Measurements from ENCODE around the gene CPAMD8.

DNA sequence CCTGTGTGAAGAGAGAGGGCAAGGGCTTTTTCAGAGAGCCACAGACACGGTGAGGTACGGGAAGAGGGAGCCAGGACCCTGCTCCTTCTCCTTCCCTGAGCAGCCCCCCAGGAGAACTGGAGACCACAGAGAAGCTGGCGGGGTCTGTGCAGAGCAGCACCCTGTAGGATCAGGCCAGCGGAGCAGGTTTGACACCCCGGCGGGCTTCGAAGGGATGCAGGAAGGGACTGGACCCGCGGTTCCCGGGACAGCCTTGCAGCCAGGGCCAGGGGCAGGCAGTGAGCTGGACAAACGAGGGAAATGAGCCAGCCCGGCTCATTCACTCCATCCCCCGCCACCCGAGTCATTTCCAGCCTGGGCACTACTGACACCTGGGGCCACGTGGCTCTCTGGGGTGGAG is 22.2 kb downstream of the CPAMD8 start:
- TF ChIP-seq, protein P1, sequence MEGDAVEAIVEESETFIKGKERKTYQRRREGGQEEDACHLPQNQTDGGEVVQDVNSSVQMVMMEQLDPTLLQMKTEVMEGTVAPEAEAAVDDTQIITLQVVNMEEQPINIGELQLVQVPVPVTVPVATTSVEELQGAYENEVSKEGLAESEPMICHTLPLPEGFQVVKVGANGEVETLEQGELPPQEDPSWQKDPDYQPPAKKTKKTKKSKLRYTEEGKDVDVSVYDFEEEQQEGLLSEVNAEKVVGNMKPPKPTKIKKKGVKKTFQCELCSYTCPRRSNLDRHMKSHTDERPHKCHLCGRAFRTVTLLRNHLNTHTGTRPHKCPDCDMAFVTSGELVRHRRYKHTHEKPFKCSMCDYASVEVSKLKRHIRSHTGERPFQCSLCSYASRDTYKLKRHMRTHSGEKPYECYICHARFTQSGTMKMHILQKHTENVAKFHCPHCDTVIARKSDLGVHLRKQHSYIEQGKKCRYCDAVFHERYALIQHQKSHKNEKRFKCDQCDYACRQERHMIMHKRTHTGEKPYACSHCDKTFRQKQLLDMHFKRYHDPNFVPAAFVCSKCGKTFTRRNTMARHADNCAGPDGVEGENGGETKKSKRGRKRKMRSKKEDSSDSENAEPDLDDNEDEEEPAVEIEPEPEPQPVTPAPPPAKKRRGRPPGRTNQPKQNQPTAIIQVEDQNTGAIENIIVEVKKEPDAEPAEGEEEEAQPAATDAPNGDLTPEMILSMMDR (IDR thresholded peaks at IDR 0.05; ENCODE audit: low read depth, low read length) = no peak
- TF ChIP-seq POLR2A (IDR thresholded peaks at IDR 0.05; ENCODE audit: extremely low read depth, insufficient read length) (no peak), MYC (IDR thresholded peaks at IDR 0.05; ENCODE audit: low read depth, low read length) (no peak)
- TF ChIP-seq, protein P2, sequence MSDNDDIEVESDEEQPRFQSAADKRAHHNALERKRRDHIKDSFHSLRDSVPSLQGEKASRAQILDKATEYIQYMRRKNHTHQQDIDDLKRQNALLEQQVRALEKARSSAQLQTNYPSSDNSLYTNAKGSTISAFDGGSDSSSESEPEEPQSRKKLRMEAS (IDR thresholded peaks at IDR 0.05; ENCODE audit: low read depth, low read length) = no peak

Measured in NB4 (cell line).